Measurements from ENCODE around the gene RRP7A.
"Not testable (repeated sequence)": the region's sequence is repeated elsewhere in the genome, so short reads cannot be mapped to it uniquely, and the experiment has no call there.

The RRP7A gene

DNA sequence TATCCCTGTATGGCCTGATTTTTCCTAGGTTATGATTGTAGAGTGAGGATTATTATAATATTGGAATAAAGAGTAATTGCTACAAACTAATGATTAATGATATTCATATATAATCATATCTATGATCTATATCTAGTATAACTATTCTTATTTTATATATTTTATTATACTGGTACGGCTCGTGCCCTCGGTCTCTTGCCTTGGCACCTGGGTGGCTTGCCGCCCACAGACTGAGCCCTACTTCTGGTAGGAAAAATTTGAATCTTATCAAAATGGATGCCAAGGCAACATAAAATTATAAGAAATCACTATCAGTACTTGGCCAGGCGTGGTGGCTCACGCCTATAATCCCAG is 32.7 kb upstream of the RRP7A start:
- not testable (repeated sequence) for H3K27me3 ChIP-seq (ENCODE audit: control insufficient read depth, insufficient read depth, low read length); H3K9ac ChIP-seq (ENCODE audit: low read depth, low read length); H3K4me3 ChIP-seq (ENCODE audit: low read depth, low read length); H3K9me3 ChIP-seq (ENCODE audit: control insufficient read depth, insufficient read depth, low read length); H3K4me1 ChIP-seq (ENCODE audit: control insufficient read depth, insufficient read depth, low read length); H3K36me3 ChIP-seq (ENCODE audit: control insufficient read depth, insufficient read depth, low read length)

DNA sequence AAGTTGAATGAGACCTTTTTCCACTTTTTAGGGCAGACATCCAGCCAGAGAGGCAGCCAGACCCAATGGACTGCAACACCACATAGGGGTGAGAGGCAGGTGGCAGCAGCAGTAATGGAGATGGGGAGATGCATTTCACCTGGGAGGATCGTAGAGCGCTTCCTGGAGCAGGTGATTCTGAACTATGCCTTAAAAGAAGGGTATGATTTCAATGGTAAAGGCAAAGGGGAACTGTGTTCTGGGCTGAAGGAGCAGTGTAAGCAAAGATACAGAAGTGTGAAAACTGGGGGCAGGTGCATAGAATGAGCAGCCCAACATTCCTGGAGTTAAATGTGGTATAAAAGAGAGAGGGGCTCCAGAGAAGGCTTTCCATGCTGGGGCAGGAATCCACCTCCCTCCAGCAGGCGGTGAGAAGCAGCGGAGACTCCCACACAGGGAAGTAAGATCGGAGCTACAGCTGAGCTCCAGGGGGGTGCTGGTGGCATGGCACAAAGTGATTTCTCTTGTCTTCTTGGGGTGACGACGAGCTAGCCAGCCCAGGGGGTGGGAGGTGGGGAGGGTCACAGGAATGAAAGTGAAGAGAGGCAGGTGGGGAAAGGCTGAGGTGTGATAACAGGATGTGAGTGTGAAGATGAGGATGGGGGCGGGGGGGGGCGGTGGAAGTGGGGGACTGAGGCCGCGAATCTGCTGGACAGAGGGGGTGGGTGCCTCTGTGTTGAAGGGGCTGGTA is 29.9 kb upstream of the RRP7A start:
- H3K9ac ChIP-seq (ENCODE audit: low read depth, low read length), result no peak overlapping the region

DNA sequence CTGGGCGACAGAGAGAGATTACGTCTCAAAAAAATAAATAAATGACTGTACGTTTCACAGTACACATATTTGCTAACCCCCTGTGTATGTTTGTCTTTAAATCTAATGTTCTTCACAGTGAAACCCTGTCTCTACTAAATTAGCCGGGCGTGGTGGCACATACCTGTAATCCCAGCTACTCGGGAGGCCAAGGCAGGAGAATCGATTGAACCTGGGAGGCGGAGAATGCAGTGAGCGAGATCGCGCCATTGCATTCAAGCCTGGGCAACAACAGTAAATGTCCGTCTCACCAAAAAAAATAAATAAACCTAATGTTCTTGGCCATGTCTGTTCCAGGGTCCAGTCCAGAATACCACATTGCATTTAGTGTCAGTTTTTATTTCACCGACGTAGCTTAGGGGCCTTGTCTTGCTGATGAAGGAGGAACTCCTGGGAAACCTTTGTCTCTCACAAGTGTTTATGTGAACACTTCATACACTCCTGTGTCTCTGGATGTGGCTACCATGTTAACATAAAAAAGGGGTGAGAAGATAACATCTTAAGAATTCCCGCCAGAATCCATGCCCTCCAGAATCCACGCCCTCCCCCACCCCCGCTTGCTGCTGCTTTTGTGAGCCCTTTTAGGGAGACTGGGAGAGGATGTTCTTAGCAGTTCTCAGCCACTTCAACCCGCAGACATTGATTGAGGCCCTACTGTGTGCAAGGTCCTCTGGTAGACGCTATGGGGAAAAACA is 29.2 kb upstream of the RRP7A start:
- peaks cover under 1% of the 10 kb centered on the region for H3K36me3 ChIP-seq (ENCODE audit: control insufficient read depth, insufficient read depth, low read length)
- H3K27me3 ChIP-seq (ENCODE audit: control insufficient read depth, insufficient read depth, low read length), result no peaks in the 10 kb centered on the region
- H3K4me1 ChIP-seq (ENCODE audit: control insufficient read depth, insufficient read depth, low read length), result peaks cover 7% of the 10 kb centered on the region
- no peaks in the 10 kb centered on the region for H3K9me3 ChIP-seq (ENCODE audit: control insufficient read depth, insufficient read depth, low read length)
- H3K9ac ChIP-seq (ENCODE audit: low read depth, low read length), result no peak overlapping the region
- no peak overlapping the region for H3K4me3 ChIP-seq (ENCODE audit: low read depth, low read length)

More for the DNA sequence above, 29.9 kb upstream of the RRP7A start:
- no peaks in the 10 kb centered on the region for H3K9me3 ChIP-seq (ENCODE audit: control insufficient read depth, insufficient read depth, low read length)
- no peaks in the 10 kb centered on the region for H3K27me3 ChIP-seq (ENCODE audit: control insufficient read depth, insufficient read depth, low read length)
- peaks cover 2% of the 10 kb centered on the region for H3K36me3 ChIP-seq (ENCODE audit: control insufficient read depth, insufficient read depth, low read length)
- H3K4me3 ChIP-seq (ENCODE audit: low read depth, low read length), result no peak overlapping the region
- peaks cover 7% of the 10 kb centered on the region for H3K4me1 ChIP-seq (ENCODE audit: control insufficient read depth, insufficient read depth, low read length)

DNA sequence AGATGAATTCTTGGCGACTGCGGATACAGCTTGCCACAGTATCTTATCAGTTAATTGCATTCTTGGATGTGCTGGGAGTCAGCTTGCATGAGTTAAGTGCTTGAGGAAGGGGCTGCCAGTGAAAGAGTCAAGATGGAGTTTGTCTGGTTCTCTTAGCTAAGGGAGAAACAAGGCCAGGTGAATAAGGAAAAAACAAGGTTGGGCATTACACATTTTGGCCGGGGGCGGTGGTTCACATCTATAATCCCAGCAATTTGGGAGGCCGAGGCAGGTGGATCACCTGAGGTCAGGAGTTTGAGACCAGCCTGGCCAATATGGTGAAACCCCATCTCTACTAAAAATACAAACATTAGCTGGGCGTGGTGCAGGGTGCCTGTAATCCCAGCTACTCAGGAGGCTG is 28.5 kb upstream of the RRP7A start:
- H3K4me1 ChIP-seq (ENCODE audit: control insufficient read depth, insufficient read depth, low read length); H3K36me3 ChIP-seq (ENCODE audit: control insufficient read depth, insufficient read depth, low read length); H3K27me3 ChIP-seq (ENCODE audit: control insufficient read depth, insufficient read depth, low read length); H3K9ac ChIP-seq (ENCODE audit: low read depth, low read length); H3K9me3 ChIP-seq (ENCODE audit: control insufficient read depth, insufficient read depth, low read length); H3K4me3 ChIP-seq (ENCODE audit: low read depth, low read length): not testable (repeated sequence)

DNA sequence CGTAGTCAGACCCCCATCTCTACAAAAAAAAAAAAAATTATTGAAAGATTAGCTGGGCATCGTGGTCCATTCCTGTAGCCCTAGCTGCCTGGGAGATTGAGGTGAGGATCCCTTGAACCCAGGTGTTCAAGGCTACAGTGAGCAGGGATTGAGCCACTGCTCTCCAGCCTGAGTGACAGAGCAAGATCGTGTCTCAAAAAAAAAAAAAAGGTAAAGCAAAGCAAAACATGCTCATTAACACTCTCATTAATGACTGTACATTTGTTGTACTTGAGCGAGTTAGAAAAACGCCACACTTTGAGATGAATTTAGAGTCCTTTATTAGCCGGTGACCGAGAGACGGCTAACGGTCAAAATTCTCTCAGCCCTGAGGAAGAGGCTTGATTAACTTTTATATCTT is 28.0 kb upstream of the RRP7A start:
- no peaks in the 10 kb centered on the region for H3K36me3 ChIP-seq (ENCODE audit: control insufficient read depth, insufficient read depth, low read length)
- H3K4me3 ChIP-seq (ENCODE audit: low read depth, low read length), result no peak overlapping the region
- no peak overlapping the region for H3K9ac ChIP-seq (ENCODE audit: low read depth, low read length)
- no peaks in the 10 kb centered on the region for H3K27me3 ChIP-seq (ENCODE audit: control insufficient read depth, insufficient read depth, low read length)
- H3K9me3 ChIP-seq (ENCODE audit: control insufficient read depth, insufficient read depth, low read length), result no peaks in the 10 kb centered on the region
- peaks cover 7% of the 10 kb centered on the region for H3K4me1 ChIP-seq (ENCODE audit: control insufficient read depth, insufficient read depth, low read length)

DNA sequence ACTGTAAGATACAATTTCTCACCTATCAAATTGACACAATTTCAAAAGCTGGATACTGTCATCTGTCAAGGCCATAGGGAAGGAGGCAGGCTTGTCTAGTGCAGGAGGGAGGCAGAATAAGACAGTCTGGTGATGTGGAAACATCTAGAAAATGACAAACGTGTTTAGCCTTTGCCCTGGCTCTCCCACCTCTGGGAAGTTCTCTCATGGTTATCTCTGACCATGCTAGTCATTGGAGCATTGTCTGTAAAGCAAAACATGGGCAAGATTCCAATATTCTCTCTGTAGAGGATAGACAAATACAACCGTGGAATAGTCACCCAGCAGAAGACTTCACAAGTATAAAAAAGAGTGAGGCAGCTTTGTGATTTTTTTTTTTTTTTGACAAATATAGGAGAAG is 25.1 kb upstream of the RRP7A start:
- no peaks in the 10 kb centered on the region for H3K27me3 ChIP-seq (ENCODE audit: control insufficient read depth, insufficient read depth, low read length)
- H3K4me3 ChIP-seq (ENCODE audit: low read depth, low read length), result no peak overlapping the region
- no peak overlapping the region for H3K9ac ChIP-seq (ENCODE audit: low read depth, low read length)
- no peaks in the 10 kb centered on the region for H3K9me3 ChIP-seq (ENCODE audit: control insufficient read depth, insufficient read depth, low read length)
- H3K4me1 ChIP-seq (ENCODE audit: control insufficient read depth, insufficient read depth, low read length), result peaks cover 7% of the 10 kb centered on the region
- H3K36me3 ChIP-seq (ENCODE audit: control insufficient read depth, insufficient read depth, low read length), result no peaks in the 10 kb centered on the region

DNA sequence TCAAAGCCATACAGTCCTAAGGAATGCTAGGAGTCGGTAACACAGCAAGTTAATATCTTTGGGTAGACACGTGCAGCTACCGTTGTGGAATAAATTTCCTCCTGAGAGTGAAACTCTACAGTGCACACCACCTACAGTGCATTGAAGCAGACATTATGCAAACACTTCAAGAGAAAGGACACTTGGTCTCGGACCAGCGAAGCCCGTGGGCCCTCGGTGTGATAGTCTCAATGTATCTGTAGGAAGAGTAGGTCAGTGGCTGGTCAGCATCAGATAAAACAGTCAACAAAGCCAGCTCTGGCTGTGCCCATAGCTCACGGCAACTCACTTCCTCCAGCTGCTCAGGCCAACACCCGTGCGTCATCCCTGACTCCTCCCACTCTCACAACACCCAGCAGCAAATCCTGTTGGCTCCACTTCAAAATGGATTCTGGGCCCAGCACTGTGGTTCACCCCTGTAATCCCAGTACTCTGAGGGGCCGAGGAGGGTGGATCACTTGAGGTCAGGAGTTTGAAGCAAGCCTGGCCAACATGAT is 19.7 kb upstream of the RRP7A start:
- not testable (repeated sequence) for H3K27me3 ChIP-seq (ENCODE audit: control insufficient read depth, insufficient read depth, low read length); H3K9ac ChIP-seq (ENCODE audit: low read depth, low read length); H3K36me3 ChIP-seq (ENCODE audit: control insufficient read depth, insufficient read depth, low read length); H3K9me3 ChIP-seq (ENCODE audit: control insufficient read depth, insufficient read depth, low read length); H3K4me1 ChIP-seq (ENCODE audit: control insufficient read depth, insufficient read depth, low read length); H3K4me3 ChIP-seq (ENCODE audit: low read depth, low read length)

DNA sequence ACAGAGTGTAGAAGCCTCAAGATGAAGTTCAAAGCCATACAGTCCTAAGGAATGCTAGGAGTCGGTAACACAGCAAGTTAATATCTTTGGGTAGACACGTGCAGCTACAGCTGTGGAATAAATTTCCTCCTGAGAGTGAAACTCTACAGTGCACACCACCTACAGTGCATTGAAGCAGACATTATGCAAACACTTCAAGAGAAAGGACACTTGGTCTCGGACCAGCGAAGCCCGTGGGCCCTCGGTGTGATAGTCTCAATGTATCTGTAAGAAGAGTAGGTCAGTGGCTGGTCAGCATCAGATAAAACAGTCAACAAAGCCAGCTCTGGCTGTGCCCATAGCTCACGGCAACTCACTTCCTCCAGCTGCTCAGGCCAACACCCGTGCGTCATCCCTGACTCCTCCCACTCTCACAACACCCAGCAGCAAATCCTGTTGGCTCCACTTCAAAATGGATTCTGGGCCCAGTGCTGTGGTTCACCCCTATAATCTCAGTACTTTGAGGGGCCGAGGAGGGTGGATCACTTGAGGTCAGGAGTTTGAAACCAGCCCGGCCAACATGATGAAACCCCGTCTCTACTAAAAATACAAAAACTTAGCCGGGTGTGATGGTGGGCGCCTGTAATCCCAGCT is 17.7 kb upstream of the RRP7A start:
- H3K9ac ChIP-seq (ENCODE audit: low read depth, low read length); H3K4me1 ChIP-seq (ENCODE audit: control insufficient read depth, insufficient read depth, low read length); H3K36me3 ChIP-seq (ENCODE audit: control insufficient read depth, insufficient read depth, low read length); H3K27me3 ChIP-seq (ENCODE audit: control insufficient read depth, insufficient read depth, low read length); H3K9me3 ChIP-seq (ENCODE audit: control insufficient read depth, insufficient read depth, low read length); H3K4me3 ChIP-seq (ENCODE audit: low read depth, low read length): not testable (repeated sequence)

DNA sequence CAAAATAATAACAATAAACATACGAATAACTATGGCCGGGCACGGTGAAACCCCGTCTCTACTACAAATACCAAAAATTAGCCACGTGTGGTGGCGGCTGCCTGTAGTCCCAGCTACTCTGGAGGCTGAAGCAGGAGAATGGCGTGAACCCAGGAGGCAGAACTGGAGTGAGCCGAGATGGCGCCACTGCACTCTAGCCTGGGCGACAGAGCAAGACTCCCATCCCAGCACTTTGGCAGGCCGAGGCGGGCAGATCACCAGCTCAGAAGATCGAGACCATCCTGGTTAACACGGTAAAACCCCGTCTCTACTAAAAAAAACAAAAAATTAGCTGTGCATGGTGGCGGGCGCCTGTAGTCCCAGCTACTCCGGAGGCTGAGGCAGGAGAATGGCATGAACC is 17.0 kb upstream of the RRP7A start:
- H3K9me3 ChIP-seq (ENCODE audit: control insufficient read depth, insufficient read depth, low read length); H3K4me1 ChIP-seq (ENCODE audit: control insufficient read depth, insufficient read depth, low read length); H3K9ac ChIP-seq (ENCODE audit: low read depth, low read length); H3K27me3 ChIP-seq (ENCODE audit: control insufficient read depth, insufficient read depth, low read length); H3K36me3 ChIP-seq (ENCODE audit: control insufficient read depth, insufficient read depth, low read length); H3K4me3 ChIP-seq (ENCODE audit: low read depth, low read length): not testable (repeated sequence)

DNA sequence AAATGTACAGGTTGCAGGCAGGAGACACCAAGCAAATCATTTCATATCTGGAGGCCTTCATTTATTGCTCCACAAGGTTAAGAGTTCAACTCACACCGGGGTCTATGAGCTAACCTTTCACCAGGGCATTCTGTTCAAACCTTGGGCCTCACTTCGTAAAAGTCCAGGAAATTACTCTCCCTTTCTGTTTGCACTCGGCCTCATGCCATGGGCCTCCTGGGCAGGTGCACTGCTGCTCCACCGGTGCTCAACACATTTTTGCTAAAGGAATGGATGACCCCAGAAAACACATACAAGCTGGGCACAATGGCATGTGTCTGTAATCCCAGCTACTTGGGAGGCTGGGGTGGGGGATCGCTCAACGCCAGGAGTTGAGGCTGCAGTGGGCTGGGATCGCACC is 16.6 kb upstream of the RRP7A start:
- Histone ChIP-seq H3K27me3 (ENCODE audit: control insufficient read depth, insufficient read depth, low read length) (no peaks in the 10 kb centered on the region), H3K4me3 (ENCODE audit: low read depth, low read length) (no peak overlapping the region), H3K36me3 (ENCODE audit: control insufficient read depth, insufficient read depth, low read length) (no peaks in the 10 kb centered on the region), H3K4me1 (ENCODE audit: control insufficient read depth, insufficient read depth, low read length) (no peaks in the 10 kb centered on the region), H3K9me3 (ENCODE audit: control insufficient read depth, insufficient read depth, low read length) (no peaks in the 10 kb centered on the region), H3K9ac (ENCODE audit: low read depth, low read length) (no peak overlapping the region)

DNA sequence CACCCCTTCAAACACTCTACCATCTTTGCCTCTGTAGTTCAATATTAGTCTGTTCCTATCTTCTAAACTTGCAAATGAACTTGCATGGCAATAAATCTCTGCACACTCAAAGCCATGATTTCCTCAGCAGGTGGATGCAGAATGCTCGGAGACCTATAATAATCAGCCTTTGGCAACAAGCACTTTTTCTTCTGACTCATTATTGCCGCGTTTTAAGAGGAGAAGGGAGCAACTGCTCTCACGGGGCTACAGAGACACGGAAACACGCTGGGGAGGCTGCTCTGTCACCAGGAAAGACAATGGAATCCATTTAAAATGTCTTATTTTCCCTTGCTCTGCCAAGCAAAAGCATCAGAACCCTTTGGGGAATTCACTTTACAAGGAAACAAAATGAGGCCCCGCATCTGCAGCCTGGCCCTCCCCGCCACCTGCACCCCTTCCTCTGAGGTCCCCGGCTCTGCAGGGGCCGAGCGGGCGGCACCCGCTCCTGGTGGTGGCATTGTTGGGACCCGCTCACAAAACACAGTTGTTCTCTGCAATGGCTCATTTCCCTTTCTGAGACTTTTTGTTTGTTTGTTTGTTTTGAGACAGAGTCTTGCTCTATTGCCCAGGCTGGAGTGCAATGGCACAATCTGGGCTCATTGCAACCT is 15.6 kb upstream of the RRP7A start:
- not testable (repeated sequence) for H3K27me3 ChIP-seq (ENCODE audit: control insufficient read depth, insufficient read depth, low read length); H3K4me1 ChIP-seq (ENCODE audit: control insufficient read depth, insufficient read depth, low read length); H3K4me3 ChIP-seq (ENCODE audit: low read depth, low read length); H3K36me3 ChIP-seq (ENCODE audit: control insufficient read depth, insufficient read depth, low read length); H3K9ac ChIP-seq (ENCODE audit: low read depth, low read length); H3K9me3 ChIP-seq (ENCODE audit: control insufficient read depth, insufficient read depth, low read length)

DNA sequence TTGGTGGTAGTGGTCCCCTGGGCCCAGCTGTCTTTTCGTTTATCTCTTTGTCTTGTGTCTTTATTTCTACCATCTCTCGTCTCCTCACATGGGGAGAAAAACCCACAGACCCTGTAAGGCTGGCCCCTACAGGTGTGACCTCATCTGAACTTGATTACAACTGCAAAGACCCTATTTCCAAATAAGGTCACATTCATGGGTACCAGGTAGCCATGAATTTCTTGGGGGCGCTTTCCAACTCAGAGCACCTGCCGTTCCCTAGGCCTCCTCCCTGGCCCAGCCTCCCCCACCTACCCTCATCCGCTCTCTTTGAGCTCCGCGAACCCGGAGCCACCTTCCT is 14.0 kb upstream of the RRP7A start:
- H3K36me3 ChIP-seq (ENCODE audit: control insufficient read depth, insufficient read depth, low read length), result no peaks in the 10 kb centered on the region
- no peaks in the 10 kb centered on the region for H3K4me1 ChIP-seq (ENCODE audit: control insufficient read depth, insufficient read depth, low read length)
- no peak overlapping the region for H3K9ac ChIP-seq (ENCODE audit: low read depth, low read length)
- H3K4me3 ChIP-seq (ENCODE audit: low read depth, low read length), result no peak overlapping the region
- no peaks in the 10 kb centered on the region for H3K9me3 ChIP-seq (ENCODE audit: control insufficient read depth, insufficient read depth, low read length)
- H3K27me3 ChIP-seq (ENCODE audit: control insufficient read depth, insufficient read depth, low read length), result peaks cover 2% of the 10 kb centered on the region
